GM19035 (cell line): ENCODE measurements around the gene SDF2.
A peak's percentile ranks its signal among the peaks of the same experiment; 100 is the strongest.
"Not testable (repeated sequence)": the region's sequence is repeated elsewhere in the genome, so short reads cannot be mapped to it uniquely, and the experiment has no call there.

Experiments used
- ATAC-seq: cut with Tn5 transposase; IDR thresholded peaks from one replicate; pipeline ENCODE4 v1.9.1; 2021; ENCODE audit not compliant: unreplicated experiment

Gene SDF2

DNA sequence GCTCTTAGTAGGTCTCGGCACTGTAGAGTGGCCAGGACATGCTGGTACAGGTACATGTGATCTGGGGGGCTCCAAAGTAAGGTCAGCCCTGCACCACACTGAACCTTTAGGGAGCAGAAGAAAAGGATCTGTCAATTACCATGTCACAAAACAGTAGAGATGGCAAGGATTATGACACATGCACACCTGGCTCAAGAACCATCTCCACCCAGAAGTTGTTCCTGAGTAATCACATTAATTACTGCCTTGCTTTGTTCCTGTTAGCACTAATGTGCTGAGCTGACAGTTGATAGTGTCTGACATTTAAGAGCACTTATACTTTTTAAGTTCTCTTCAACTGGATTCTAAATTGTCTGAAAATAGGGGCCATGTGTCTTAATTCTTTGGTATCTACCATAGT is 26.2 kb downstream of the SDF2 start:
- ATAC-seq = no peak

DNA sequence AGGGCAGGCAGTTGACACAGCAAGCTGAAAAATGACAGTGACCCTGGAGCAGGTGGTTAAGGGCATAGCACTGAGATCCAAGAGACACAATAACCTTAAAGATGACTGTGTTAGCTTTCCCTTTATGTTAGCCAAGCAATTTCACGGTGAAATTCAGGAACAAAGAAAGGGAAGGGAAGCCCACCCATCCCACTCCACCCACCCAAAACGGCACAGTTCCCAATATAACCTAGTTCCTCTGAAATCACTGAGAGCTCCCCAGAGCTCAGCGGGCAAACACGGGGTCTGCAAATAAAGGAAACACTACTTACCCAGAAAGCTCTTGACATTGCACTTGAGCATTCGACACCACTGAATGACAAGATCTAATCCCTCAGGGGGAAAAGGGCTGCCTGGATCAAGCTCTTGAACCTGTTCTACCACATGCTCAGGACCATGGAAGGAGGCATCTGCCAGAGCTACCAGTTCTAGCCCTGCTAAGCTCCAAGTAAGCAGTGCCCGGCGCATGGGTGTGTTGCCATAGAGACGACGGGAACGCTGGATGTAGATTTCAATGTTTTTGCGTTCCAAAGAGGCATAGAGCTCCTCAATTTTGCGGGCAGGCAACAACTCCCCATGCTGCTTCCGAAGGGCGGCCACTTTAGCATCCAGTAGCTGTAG is 27.4 kb downstream of the SDF2 start:
- no peak for ATAC-seq

DNA sequence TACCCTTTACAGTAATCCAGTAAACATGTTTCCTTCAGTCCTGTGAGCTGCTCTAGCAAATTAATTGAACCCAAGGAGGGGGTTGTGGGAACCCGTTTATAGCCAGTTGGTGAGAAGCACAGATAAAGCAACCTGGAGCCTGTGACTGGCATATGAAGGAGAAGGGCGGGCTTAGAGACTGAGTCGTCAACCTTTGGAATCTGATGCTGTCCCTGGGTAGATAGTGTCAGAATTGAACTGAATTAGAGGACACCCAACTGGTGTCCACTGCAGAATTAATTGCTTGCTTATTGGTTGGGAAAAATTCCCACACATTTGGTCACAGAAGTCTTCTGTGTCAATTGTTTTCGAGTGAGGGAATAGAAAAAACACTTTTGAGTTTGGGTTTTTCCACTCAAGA is 34.9 kb downstream of the SDF2 start:
- ATAC-seq = no peak

DNA sequence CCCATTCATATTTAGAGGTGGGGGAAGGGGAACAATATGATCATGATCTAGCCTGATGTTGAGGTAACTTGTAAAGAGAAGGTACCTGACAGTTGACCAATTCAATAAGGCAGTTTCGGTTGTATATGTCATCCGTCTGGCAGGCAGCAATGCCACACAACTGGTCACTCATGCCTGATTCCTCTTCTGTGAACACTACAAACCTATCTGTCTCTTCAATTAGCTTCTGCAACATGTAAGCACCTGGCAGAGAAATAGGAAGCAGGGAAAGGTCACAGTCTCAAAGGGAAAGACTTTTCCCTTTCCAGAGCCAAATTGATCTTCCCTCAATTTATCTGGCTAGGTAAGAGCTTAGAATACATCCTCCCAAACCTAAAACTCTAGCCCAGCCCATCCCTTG is 37.6 kb downstream of the SDF2 start:
- ATAC-seq = no peak

DNA sequence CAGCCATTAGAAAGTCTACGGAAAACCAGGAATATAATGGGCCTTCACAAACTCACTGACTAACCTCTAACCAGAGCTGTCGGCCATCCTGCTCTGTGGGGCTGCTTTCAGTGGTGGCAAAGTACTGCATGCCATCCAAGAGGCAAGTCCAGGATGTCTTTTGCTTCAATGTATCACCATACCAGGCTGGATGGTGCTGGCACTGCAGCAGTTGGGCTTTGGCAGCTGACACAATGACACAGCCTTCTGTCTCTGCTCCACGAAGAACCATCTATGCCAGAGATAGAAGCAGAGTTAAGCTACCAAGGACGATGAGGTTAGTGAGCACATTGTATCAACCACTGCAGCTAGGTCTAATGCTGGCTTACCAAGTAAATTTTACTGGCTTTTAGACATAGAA is 38.0 kb downstream of the SDF2 start:
- no peak for ATAC-seq

DNA sequence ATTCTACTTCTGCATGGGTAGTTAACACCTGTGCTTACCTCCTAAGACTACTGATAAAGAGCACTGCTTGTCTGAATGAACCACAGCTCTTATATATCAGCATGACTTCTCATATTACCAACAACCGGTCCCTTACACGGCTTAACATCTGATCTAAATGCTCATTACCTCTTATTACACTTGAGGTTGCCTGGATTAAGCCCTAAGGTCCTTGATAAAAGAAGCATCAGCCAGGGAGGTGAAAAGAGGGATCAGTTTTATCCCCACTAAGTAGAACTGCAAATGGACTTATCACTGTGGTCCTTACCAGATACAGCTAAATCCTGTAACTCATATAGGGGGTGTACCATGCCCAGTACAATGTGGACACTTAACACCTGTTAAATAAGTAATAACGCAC is 39.5 kb downstream of the SDF2 start:
- ATAC-seq = no peak

DNA sequence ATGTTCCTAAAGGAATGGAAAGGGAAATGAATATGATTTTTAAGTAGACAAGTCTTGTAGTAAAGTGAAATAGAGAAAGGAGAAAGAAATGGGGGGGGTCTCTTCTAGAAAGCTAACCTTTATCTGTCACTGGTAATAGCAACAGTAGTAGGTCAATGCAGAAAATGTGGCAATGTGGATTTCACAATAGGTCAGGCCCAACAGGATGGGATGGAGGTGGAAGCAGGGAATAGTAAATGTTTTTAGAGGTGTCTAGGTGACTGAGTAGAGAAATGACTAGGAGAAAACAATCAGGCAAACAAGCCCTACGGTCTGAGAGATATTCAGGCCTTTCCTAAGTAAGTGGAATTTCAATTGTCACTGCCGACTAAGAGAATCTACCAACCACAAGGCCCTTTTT is 41.7 kb downstream of the SDF2 start:
- no peak for ATAC-seq

DNA sequence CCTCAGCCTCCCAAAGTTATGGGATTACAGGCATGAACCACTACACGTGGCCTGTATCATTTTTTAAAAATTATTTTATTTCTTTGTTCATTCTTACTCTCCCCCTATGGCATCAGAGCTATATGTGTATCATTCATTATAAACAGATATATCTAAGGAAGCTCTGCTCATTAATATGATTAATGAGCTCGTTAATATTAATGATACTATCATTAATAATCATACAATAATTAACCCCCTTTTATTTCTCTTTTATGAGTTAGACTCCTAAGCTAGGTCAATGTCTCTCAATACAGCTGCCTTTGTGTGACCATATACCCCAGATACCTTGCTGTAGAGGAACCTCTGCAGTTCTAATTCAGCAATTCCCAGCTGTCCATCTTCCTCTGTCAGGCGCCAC is 43.2 kb downstream of the SDF2 start:
- ATAC-seq = no peak

DNA sequence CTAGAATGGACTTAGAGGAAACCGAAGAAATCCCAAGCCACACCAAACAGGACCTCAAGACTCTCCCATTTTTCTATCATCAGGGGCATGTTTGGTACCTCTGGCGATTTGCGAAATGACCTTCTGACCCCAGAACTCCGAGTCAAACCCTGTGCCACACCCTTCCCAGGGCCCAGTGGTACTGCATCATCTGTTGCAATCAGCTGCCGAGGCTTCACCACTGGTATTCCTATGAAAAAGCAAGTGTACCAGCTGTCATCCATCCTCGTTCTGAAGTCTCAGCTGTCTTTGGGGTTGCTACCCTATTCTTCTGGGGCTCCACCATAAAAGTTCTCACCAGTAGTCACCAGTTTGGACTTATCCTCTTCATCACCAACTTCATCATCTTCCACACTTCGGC is 45.4 kb downstream of the SDF2 start:
- ATAC-seq = no peak

DNA sequence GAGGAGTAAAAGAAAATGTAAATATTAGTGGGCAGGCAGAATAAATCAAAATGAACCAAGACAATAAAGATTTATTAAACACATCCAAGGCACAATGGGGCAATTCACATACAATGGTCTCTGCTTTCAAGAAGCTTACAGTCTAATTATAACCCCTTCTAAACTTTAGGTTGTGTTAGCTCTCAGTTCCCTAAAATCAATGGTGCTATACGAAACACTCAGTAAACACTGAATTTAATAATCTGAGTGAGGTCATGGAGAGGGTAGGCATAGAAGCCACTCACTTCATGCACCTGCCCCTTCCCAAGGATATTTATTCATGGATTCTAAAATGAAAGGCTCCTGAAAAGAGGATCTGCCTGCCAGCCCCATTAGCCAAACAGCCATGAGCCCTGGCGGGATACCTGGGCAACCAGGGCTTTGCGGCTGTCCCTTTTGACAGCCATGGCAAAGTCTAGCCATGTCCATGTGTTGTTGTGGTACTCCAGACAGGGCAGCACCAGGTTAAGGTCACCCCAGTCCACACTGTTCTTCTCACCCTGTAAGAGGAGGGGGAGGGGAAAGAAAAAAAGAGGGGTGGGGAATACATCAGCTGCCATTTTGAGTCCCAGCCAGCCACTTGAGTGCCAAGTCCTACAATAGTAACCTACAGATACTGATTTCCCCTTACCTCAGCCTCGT is 46.3 kb downstream of the SDF2 start:
- ATAC-seq = no peak

DNA sequence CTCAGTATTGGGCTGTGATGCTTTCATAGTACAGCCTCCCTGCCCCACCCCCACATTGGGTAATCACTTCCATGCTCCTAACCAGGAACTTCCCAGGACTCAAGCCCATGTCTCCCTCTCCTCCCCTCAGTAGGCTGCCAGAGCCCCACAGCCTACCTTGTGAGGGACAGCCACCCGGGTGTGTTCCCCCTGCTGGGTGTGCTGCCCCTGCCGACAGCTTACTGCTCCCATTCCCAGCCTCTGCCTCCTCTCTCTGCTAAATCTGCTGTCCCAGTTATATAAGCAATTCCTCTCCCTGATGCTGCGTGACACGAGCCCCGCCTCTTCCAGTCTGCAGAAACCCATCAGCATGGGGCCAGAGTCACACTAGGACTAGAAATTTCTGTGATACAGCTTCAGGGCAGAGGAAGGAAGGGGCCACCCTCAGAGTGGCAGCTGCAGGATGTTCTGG is 47.8 kb downstream of the SDF2 start, which contains the start of gene RSKR:
Gene RSKR (minus strand): TSS at position 255 of the 451 bp plus-strand sequence. CDS start 24 bp downstream, at position 231.
- no peak for ATAC-seq

DNA sequence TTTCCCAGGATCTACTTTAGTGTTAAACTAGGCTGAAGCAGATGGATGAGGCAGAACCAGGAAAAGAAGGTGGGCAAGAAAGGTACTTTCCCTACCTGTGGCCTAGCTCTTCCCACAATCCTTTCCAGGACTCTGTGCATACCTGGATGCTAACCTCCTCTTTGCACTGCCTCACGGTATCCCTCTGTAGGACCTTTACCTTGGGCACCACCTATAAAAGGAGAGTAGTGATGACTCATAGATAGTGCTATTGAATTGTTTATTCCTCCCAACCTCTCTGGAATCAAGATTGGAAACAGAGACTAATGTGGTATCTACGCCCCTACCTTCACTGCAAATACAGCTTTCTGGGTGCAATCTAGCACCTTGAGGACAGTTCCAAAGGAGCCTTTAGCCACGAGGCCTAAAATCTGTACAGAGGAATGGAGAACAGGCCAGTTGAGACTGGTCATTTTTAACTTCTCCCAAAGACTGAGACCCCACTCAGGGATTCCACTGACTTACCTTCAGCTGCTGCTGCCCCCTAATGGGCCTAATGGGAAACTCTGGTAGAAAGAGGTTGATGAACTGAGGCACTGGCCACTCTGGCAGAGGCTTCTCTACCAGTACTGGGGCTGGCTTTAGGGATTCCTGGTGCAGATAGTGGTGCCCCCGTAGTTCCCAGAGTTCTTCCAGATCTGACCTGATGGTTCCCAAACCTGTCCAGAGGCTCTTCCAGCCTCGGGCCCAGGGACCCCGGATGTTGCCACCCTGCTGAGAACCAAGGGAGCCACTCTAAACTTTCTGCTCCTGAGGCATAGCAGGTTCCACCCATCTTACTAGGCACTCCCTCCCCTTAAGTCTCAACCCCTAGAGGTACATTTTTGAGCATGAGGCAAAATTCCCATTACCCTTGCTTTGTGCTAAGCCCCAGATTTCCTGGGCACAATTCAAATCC is 48.5 kb downstream of the SDF2 start:
- ATAC-seq = no peak

DNA sequence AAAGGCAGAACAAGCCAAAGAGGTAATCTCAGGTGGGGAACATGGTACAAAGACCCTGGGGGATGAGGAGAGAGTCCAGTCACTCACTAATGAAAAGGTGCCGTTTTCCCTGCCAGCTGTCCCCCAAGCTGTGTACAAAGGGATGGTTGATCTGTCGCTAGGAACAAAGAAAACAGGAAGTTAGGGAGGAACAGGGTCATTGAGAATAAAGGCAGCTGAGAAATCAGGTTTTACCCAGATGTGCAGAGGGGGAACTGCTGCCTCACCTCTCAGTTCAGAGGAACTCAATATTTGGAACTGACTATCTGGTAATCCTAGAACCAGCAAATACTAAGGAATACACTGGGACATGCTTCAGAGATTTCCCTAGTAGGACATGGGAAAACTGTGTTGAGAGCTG is 49.2 kb downstream of the SDF2 start:
- ATAC-seq = no peak

DNA sequence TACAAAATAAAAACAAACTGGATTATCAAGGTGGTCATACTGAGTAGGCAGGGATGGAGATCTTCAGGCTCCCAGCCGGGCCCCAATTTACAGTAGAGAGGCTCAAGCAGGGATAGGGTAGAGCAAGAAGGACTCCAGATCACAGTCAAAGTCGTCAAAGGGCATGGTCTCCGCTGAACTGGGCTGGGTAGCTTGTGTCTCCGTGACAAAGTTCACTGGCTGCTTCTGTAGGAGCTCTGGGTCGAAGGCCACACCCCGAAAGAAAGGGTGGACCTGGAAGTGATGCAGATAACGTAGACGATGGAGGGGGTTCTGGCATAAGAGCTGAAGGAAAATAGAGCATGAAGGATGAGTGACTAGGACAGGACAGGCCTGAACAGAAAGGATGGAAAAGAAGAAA is 51.3 kb downstream of the SDF2 start:
- no peak for ATAC-seq

DNA sequence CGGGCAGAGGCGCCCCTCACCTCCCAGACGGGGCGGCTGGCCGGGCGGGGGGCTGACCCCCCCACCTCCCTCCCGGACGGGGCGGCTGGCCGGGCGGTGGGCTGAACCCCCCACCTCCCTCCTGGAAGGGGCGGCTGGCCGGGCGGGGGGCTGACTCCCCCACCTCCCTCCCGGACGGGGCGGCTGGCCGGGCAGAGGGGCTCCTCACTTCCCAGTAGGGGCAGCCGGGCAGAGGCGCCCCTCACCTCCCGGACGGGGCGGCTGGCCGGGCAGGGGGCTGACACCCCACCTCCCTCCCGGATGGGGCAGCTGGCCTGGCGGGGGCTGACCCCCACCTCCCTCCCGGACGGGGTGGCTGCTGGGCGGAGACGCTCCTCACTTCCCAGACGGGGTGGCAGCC is 57.7 kb downstream of the SDF2 start:
- not testable (repeated sequence) for ATAC-seq

DNA sequence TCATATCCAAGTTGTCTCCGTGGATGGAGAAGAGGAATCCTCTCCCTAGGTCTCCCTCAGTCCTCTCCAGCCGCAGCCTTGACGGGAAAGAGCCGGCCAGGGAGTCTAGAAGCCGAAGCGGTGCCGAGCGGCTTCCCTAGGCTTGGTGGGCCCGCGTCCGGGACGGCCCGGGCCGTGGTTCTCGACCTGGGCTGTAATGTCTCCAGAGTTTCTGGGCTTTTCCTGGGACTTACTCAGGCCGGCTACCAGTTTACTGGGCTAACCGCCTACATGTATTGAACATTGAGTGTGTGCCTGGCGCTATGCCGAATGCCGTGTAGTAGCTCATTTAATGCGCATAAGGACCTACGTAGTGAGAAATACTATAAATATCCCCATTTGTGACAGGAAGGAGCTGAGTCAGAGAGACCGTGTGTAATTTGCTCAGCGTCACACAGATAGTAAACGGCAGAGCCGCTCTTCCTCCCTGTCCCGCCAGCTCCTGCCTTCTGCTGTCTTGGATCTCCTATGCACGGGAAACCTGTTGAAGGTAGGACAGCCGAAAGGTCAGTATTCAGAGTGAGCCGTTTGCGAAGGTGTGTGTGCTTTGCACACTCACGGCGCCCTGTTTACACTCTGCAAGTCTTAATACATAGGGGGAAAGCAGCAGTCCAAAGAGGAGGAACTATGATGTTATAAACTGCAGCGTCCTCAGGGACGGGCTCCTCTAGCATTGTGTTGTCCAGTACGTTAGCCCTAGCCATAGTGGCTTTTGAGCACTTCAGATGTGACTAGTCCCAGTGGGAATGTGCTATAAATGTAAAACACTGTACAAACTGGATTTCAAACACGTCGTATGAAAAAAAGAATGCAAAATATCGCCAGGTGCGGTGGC is 62.2 kb downstream of the SDF2 start:
- peak; percentile 36 for ATAC-seq

DNA sequence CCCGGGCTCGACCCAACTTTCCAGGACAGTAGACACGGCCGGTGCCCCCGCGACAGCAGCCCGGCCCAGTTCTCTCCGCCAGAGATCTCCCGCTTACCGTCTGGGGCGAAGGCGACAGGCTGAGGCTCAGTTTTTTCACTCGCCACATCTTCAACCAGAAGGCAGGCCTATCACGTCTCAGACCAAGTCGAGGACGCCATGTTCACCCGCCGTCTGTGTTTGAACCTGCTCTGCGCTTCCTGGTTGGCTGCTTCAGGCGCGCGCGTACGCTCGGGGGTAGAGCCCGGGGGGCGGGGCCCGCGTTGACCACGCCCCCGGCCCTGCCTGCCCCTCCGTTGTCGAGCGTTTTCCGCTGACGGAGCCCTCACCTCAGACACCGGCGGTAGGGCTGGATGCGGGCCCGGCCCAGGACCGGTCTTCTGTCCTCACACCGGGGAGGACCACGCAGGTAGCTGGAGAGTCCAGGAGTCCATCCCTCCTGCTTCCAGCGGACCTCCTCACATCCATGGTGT is 62.9 kb downstream of the SDF2 start, which contains the start of gene SPAG5:
Gene SPAG5 (minus strand): TSS at position 227 of the 512 bp plus-strand sequence. CDS start 79 bp downstream, at position 148.
- ATAC-seq = peak; percentile 88

DNA sequence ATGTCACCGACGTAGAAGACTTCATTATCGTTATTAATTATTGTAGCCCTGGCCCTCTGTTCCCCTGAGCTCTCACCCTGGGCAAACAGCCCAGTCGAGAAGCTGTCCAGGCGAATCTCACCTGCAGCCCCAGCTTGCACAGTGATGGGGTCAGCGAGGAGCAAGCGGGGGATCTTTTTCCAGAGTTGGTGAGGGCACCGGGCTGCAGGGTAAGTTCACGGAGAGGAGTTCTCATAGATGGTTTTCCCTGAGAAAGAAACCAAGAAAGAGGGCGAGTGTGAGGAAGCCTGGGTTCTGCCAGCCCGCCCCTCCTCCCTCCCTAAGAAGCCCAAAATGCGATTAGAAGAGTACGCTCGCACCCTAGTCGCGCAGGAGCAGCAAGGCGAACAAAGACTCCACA is 63.3 kb downstream of the SDF2 start:
- ATAC-seq = peak; percentile 3
